ENCODE results near the gene ROR1. TPM values are rescaled to one million over a fixed set of nuclear protein-coding genes. Genes with fewer than 3 reads are reported as not detected.

Gene ROR1
- total RNA-seq, 2 donors from 2014 or later: 12.9 to 40.8 TPM

- Histone ChIP-seq H3K4me3 (no peak overlapping the region), H3K4me1 (peaks cover 0 to 3% of the 10 kb centered on the region in 2 donors), H3K27ac (no peak overlapping the region), H3K27me3 (no peaks in the 10 kb centered on the region), H3K36me3 (no peaks in the 10 kb centered on the region), H3K9me3 (no peaks in the 10 kb centered on the region)
- TF ChIP-seq CTCF (IDR thresholded peaks at IDR 0.05): no peak
- DNase-seq (ENCODE audit: low spot score): no peak
Observed at GRCh38 chr1:63742526-63742925, 31.3 kb upstream of the ROR1 start.

GRCh38 chr1:63743781-63744180 is 30.0 kb upstream of the ROR1 start:
- Histone ChIP-seq H3K4me3 (no peak overlapping the region), H3K27ac (no peak overlapping the region), H3K36me3 (no peaks in the 10 kb centered on the region), H3K4me1 (peaks cover 0 to 12% of the 10 kb centered on the region in 2 donors), H3K27me3 (no peaks in the 10 kb centered on the region), H3K9me3 (no peaks in the 10 kb centered on the region)
- DNase-seq (ENCODE audit: low spot score): no peak
- TF ChIP-seq CTCF (IDR thresholded peaks at IDR 0.05): no peak

GRCh38 chr1:63746129-63746864 is 27.5 kb upstream of the ROR1 start:
- no peaks in the 10 kb centered on the region for H3K36me3 ChIP-seq
- no peaks in the 10 kb centered on the region for H3K9me3 ChIP-seq
- no peak for TF ChIP-seq CTCF (IDR thresholded peaks at IDR 0.05)
- H3K27ac ChIP-seq: no peak overlapping the region
- no peak for DNase-seq (ENCODE audit: low spot score)
- H3K27me3 ChIP-seq: no peaks in the 10 kb centered on the region
- H3K4me1 ChIP-seq: peaks cover 0 to 12% of the 10 kb centered on the region in 2 donors
- no peak overlapping the region for H3K4me3 ChIP-seq

- Histone ChIP-seq H3K9me3 (no peaks in the 10 kb centered on the region), H3K27ac (no peak overlapping the region), H3K36me3 (no peaks in the 10 kb centered on the region), H3K4me3 (no peak overlapping the region), H3K27me3 (no peaks in the 10 kb centered on the region), H3K4me1 (peaks cover 0 to 12% of the 10 kb centered on the region in 2 donors)
- no peak for TF ChIP-seq CTCF (IDR thresholded peaks at IDR 0.05)
- DNase-seq (ENCODE audit: low spot score): no peak
Observed at GRCh38 chr1:63747445-63747844, 26.4 kb upstream of the ROR1 start.

- H3K36me3 ChIP-seq: no peaks in the 10 kb centered on the region
- no peak overlapping the region for H3K4me3 ChIP-seq
- no peak overlapping the region for H3K27ac ChIP-seq
- H3K9me3 ChIP-seq: no peaks in the 10 kb centered on the region
- no peak for TF ChIP-seq CTCF (IDR thresholded peaks at IDR 0.05)
- H3K27me3 ChIP-seq: no peaks in the 10 kb centered on the region
- DNase-seq (ENCODE audit: low spot score): no peak
- H3K4me1 ChIP-seq: peaks cover 0 to 12% of the 10 kb centered on the region in 2 donors
Observed at GRCh38 chr1:63748046-63748580, 25.7 kb upstream of the ROR1 start.

Measured in right atrium auricular region (tissue), 2 donors.